ENCODE measurements around the gene ACO2.
"Not testable (repeated sequence)": the region's sequence is repeated elsewhere in the genome, so short reads cannot be mapped to it uniquely, and the experiment has no call there.

Gene ACO2

DNA sequence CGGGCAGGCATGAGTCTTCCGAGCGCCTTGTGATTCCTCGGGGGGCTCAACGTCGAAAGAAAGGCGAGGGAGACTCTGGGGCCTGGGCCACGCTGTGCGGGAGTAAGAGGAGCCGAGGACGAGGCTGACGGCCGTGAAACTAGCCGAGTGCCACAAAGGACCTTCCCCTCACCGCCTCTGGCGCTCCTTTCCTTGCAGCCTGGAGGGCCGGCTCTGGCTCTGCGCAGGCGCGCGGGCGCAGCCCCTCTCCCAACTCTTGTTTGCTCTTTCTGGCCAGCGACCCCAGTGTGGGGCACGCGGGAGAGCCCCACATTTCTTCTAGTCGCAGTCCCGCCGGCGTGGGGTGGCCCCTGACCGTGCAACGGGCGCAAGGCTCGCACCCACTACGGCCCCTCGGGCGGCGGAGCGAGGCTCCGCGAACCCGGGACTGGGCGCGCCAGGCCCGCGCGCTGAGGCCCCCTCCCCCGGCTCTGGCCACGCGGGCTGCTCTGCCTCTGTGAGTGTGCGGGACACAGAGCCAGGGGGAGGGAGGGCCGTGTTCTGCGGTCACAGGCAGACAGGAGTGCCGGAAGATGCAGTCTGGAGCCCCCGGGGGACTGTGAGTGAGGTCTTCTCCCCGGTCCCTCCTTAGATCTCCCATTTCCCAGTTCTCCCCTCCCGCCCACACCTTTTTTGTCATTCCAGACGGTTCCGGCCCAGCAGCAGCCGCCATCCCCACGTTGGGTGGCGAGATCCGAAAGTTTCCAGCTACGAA is 21.3 kb upstream of the ACO2 start:
- peak; percentile 76 for DNase-seq (ENCODE audit: low spot score)

GRCh38 chr22:41448189-41448808 is 20.6 kb upstream of the ACO2 start:
- peak; percentile 100 for DNase-seq (ENCODE audit: low spot score)

- no peak for DNase-seq (ENCODE audit: low spot score)
Measured at GRCh38 chr22:41458161-41458728, 10.7 kb upstream of the ACO2 start.

GRCh38 chr22:41459431-41459830 is 9.5 kb upstream of the ACO2 start:
- DNase-seq (ENCODE audit: low spot score), result no peak

DNA sequence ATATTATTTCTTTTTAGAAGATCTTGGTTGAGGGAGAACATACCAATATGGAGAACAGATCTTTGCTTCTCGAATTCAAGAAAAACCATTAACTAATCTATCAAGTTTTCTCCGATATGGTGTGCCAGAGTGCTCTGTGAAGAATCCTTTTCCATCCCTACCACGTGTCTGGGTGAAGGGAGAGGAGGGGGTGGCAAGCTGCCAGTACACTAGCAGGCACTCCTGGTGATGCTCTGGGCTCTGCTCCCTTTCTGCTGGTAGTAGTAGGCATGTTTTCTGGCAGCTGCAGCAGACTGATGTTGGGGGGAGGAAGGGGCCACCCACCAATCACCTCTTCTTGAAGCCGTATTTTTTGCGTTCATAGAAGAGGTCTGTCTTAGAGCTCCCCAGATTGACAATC is 8.8 kb upstream of the ACO2 start:
- not testable (repeated sequence) for DNase-seq (ENCODE audit: low spot score)

DNA sequence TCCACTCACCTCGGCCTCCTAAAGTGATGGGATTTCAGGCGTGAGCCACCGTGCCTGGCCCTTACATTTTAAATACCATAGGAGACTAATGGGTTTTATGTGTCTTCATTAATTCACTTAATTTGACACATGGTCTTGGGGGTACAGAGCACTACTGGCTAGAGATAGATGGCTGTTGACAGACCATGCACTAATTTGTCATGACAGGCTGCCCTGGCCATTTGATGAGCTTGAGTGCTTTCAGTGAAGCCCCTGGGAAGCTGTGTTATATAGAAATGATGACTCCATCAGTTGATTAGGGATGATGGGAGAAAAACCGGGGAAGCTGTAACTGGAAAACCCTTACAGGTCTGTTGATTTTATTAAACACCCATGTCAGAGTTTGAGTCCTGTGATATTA is 7.0 kb upstream of the ACO2 start:
- no peak for DNase-seq (ENCODE audit: low spot score)

DNA sequence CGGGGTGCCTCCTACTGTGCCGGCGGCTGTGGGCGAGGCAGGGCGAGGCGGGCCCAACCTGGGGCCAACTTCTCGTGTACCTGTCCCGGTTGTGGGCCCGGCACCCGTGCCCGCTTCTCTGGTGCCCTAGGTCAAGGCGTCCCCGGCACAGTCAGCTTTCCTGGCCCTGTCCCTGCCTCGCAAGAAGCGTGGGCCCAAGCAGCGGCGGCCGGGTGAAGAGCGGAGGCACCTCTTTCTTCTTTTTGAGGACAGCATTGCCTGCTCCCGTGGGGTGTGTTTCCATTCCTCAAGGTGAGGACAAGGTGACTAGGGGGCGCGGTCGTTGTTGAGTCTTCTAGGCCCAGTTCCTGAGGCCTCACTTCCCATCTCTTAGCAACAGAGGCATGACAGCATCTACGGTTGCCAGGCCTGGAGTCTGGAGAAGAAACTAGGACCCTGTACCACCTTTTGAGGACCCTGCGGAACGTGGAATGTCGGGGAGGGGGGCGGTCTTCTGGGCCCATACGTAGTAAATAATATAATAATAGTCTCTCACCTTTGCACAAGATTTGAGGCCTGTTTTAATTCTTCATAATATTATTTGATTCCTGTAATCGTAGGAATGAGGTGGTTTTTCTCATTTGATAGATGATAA is 418 bp downstream of the ACO2 start:
- DNase-seq (ENCODE audit: low spot score), result no peak

DNA sequence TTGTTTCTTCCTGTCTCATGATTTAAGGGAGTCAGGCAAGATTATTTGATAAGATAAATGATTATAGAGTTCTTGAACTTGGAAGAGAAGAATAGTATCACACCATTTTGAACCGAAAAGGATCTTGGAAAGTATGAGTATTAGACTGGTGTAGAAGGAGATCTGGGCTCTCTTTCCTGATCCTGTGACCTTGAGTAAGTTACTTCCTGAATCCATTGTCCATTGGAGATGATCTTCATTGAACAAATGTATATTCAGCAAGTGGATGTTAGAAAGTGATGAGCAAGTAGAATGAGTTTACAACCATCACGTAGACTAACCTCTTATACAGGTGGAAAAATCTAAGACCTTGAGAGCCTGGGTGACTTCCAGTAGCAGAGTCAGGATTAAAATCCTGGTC is 2.0 kb downstream of the ACO2 start:
- no peak for DNase-seq (ENCODE audit: low spot score)

GRCh38 chr22:41471568-41471967 is 2.7 kb downstream of the ACO2 start:
- no peak for DNase-seq (ENCODE audit: low spot score)

GRCh38 chr22:41474872-41475451 is 6.0 kb downstream of the ACO2 start:
- DNase-seq (ENCODE audit: low spot score), result no peak

GRCh38 chr22:41478473-41478872 is 9.6 kb downstream of the ACO2 start:
- no peak for DNase-seq (ENCODE audit: low spot score)

- DNase-seq (ENCODE audit: low spot score), result no peak
Measured at GRCh38 chr22:41478891-41479521, 10.1 kb downstream of the ACO2 start.

DNA sequence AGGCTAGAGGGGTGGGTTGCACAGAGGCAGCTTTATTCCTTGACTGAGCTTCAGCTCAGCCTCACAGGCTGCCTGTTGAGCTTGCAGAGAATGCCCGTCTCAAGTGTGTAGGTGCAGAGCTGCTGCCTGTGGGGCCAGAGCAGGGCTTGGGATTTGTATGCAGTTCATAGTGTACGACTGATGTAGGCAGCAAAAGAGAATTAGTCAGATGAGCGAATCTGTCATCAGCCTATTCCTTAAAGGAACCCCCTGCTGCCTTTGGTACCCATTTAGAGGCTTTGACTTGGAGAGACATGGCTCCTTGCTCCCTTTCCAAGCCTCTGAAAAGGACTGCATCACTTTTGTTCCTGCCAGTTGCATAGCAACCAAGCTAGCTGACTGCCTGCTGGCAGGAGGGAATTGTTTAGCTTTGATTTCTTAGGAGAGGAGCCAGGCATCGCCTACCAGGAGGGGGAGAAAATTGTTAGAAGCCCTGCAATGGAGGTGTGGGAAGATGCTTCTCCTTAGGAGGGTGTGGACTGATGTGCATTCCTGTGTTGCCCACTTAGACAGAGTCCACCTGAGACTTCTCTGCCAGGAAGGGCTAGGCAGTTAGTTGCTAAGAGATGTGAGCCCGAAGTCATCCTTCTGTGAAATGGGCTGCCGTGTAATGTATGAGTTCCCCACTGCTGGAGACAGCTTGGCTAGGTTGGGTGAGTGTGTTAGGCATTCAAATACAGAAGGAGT is 10.9 kb downstream of the ACO2 start:
- no peak for DNase-seq (ENCODE audit: low spot score)

DNA sequence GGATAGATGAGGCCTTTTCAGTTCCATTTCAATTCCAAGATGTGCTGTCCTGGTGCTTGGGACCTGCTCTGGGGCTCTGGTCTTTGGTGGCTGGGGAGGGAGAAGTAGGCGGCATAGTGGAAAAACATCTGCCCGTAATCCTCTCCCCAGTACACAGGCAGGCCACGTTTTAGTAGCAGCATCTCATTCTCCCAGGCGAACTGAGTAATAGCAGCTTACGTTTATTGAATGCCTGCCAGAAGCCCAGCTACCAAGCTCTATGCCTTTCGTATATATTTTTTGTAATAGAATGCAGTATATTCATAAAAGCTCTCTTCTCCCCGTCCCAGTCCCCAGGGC is 11.4 kb downstream of the ACO2 start:
- no peak for DNase-seq (ENCODE audit: low spot score)

GRCh38 chr22:41481131-41481830 is 12.4 kb downstream of the ACO2 start:
- DNase-seq (ENCODE audit: low spot score), result no peak

GRCh38 chr22:41481925-41482318 is 13.0 kb downstream of the ACO2 start:
- DNase-seq (ENCODE audit: low spot score), result no peak

DNA sequence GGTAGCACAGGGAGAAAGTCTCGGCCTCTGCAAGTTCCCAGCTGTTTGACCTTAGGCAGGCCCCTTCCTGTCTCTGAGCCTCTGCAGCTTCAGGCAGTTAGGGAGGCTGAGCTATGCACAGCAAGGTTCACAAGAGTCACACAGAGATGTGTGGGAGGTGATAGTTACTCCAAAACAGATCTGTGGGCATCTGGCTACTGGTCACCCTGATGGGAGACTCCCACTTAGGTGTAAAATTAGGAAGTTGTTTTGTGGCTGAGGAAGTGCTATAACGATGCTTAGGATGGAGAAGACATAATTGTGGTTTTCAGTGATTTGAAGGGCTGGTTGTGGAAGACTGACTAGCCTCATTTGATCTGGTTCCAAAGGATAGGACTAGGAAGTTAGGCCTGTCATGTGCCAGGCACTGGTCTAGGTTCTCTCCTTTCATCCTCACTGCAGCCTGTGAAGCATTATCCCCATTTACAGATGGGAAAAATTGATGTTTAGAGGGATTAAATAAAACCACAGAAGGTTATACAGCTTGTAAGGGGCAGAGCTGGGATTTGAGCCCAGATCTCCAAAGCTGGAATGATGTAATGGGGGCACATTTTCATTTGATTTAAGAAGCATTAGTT is 13.5 kb downstream of the ACO2 start:
- DNase-seq (ENCODE audit: low spot score), result no peak

GRCh38 chr22:41485033-41485432 is 16.1 kb downstream of the ACO2 start:
- no peak for DNase-seq (ENCODE audit: low spot score)

- DNase-seq (ENCODE audit: low spot score), result no peak
Measured at GRCh38 chr22:41487037-41487935, 18.4 kb downstream of the ACO2 start.

Measured in SK-N-DZ (cell line).